Smooth muscle cell (in vitro differentiated cells): ENCODE measurements around the gene PPP1R18. TPM values are rescaled to one million over a fixed set of nuclear protein-coding genes. Genes with fewer than 3 reads are reported as not detected.
A peak's percentile ranks its signal among the peaks of the same experiment; 100 is the strongest.

ENCODE experiments used
- DNase-seq: peaks from one replicate; lab custom pipeline; 2025; ENCODE audit not compliant: unreplicated experiment; lab: John Stamatoyannopoulos, UW
- H2AFZ ChIP-seq: fragments of 200-600 bp; sonication (generic); 2 replicates; pipeline ENCODE4 v1.6.0; 2016; ENCODE audit warnings: antibody characterized with exemption, low read depth, mild to moderate bottlenecking
- H3F3A ChIP-seq: fragments of 200-600 bp; sonication (generic); 2 replicates; pipeline ENCODE4 v1.6.0; 2017; ENCODE audit warnings: antibody characterized with exemption, low read depth
- H3K27ac ChIP-seq: fragments of 200-600 bp; sonication (generic); 2 replicates; pipeline ENCODE4 v1.5.1; 2016; ENCODE audit warnings: low read depth, mild to moderate bottlenecking
- H3K27me3 ChIP-seq: fragments of 200-600 bp; sonication (generic); 2 replicates; pipeline ENCODE4 v1.6.1; 2016; ENCODE audit warnings: low read depth, mild to moderate bottlenecking
- H3K36me3 ChIP-seq: fragments of 200-600 bp; sonication (generic); 2 replicates; pipeline ENCODE4 v1.5.1; 2016; ENCODE audit warnings: low read depth
- H3K4me1 ChIP-seq: fragments of 200-600 bp; sonication (generic); 2 replicates; pipeline ENCODE4 v1.5.1; 2016; ENCODE audit warnings: low read depth
- H3K4me2 ChIP-seq: fragments of 200-600 bp; sonication (generic); 2 replicates; pipeline ENCODE4 v1.6.0; 2016; ENCODE audit warnings: mild to moderate bottlenecking
- H3K4me3 ChIP-seq: fragments of 200-600 bp; sonication (generic); 2 replicates; pipeline ENCODE4 v1.5.1; 2016; ENCODE audit warnings: mild to moderate bottlenecking
- H3K79me2 ChIP-seq: fragments of 200-600 bp; sonication (generic); 2 replicates; pipeline ENCODE4 v1.6.0; 2016; ENCODE audit warnings: low read depth, mild to moderate bottlenecking
- H3K9ac ChIP-seq: fragments of 200-600 bp; sonication (generic); 2 replicates; pipeline ENCODE4 v1.6.0; 2016; ENCODE audit warnings: low read depth
- H3K9me3 ChIP-seq: fragments of 200-600 bp; sonication (generic); replicated peaks from 2 replicates; pipeline ENCODE4 v1.5.1; 2016; ENCODE audit warnings: low read depth
- H4K20me1 ChIP-seq: fragments of 200-600 bp; sonication (generic); 2 replicates; pipeline ENCODE4 v1.6.0; 2016; ENCODE audit warnings: low read depth
- WGBS: methylation state at CpG from one replicate; pipeline ENCODE4 v1.1.7; 2016; ENCODE audit warnings: low lambda C conversion rate; 5-methylcytosine and 5-hydroxymethylcytosine counted together
- polyA plus RNA-seq: library from polyadenylated mRNA; unstranded; fragments of >200 nt; fragmentation: Nextera tagmentation; extraction: Ambion mirVana; gene quantifications from 2 replicates; pipeline ENCODE4 v1.2.1, GENCODE V29; 2016
- total RNA-seq: library from RNA; depleted of rRNA; stranded (reverse); fragments of >200 nt; gene quantifications from 2 replicates; pipeline ENCODE4 v1.2.3, GENCODE V29; 2014
- TF ChIP-seq, protein P1 (sequence below): fragments of 200-600 bp; sonication (generic); IDR thresholded peaks from 2 replicates; pipeline ENCODE4 v1.5.1; 2017; ENCODE audit warnings: borderline replicate concordance, mild to moderate bottlenecking, antibody characterized with exemption; ENCODE audit not compliant: insufficient read depth, poor library complexity, severe bottlenecking

The PPP1R18 gene
- total and polyA plus RNA-seq, 2 experiments from 2014 or later = 41.6 to 55.3 TPM

DNA sequence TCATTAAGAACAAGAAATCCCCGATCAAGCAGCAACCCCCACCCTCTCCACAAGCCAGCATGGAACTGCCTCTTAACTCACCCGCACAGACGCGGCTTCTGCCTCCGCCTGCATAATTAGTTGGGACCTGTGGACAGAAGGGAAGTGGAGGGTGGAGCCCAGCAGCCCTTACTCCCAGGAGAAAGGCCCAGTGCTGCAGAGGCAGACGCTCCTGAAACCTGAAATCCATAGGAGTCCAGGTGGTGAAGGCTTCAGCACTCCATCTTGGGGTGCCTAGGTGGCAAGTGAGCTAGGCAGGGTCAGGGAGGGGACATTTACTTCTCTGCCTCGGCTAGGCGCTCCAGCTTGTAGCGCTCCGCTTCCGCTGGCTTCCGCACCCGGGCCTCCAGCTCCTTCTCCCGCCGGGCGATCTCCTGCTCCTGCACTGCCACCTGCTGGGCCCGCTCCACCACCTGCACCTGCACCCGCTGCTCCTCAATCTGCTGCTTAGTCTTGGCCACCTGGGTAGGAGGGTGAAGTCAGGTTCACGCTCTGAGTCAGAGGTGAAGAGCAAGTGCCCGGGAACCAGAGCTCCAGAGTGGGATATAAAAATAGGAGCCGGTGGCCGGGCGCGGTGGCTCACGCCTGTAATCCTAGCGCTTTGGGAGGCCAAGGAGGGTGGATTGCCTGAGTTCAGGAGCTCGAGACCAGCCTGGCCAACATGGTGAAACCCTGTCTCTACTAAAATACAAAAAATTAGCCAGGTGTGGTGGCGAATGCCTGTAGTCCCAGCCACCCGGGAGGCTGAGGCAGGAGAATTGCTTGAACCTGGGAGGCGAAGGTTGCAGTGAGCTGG is 44.4 kb upstream of the PPP1R18 start:
- peaks cover 60% of the 10 kb centered on the region for H3F3A ChIP-seq
- TF ChIP-seq, protein P1, sequence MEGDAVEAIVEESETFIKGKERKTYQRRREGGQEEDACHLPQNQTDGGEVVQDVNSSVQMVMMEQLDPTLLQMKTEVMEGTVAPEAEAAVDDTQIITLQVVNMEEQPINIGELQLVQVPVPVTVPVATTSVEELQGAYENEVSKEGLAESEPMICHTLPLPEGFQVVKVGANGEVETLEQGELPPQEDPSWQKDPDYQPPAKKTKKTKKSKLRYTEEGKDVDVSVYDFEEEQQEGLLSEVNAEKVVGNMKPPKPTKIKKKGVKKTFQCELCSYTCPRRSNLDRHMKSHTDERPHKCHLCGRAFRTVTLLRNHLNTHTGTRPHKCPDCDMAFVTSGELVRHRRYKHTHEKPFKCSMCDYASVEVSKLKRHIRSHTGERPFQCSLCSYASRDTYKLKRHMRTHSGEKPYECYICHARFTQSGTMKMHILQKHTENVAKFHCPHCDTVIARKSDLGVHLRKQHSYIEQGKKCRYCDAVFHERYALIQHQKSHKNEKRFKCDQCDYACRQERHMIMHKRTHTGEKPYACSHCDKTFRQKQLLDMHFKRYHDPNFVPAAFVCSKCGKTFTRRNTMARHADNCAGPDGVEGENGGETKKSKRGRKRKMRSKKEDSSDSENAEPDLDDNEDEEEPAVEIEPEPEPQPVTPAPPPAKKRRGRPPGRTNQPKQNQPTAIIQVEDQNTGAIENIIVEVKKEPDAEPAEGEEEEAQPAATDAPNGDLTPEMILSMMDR = peak; percentile 41
- H3K4me2 ChIP-seq = no peak overlapping the region
- H3K36me3 ChIP-seq = peaks cover 10% of the 10 kb centered on the region
- no peak overlapping the region for H3K27ac ChIP-seq
- no peak overlapping the region for H3K4me3 ChIP-seq
- 80% methylated on average over 30 of the region's 30 CpGs for WGBS
- H2AFZ ChIP-seq = no peak overlapping the region
- H3K4me1 ChIP-seq = no peaks in the 10 kb centered on the region
- H3K9ac ChIP-seq = no peak overlapping the region
- H3K79me2 ChIP-seq = peaks cover 12% of the 10 kb centered on the region
- no peaks in the 10 kb centered on the region for H3K27me3 ChIP-seq
- H3K9me3 ChIP-seq = no peaks in the 10 kb centered on the region
- DNase-seq = no peak
- H4K20me1 ChIP-seq = peaks cover 53% of the 10 kb centered on the region

DNA sequence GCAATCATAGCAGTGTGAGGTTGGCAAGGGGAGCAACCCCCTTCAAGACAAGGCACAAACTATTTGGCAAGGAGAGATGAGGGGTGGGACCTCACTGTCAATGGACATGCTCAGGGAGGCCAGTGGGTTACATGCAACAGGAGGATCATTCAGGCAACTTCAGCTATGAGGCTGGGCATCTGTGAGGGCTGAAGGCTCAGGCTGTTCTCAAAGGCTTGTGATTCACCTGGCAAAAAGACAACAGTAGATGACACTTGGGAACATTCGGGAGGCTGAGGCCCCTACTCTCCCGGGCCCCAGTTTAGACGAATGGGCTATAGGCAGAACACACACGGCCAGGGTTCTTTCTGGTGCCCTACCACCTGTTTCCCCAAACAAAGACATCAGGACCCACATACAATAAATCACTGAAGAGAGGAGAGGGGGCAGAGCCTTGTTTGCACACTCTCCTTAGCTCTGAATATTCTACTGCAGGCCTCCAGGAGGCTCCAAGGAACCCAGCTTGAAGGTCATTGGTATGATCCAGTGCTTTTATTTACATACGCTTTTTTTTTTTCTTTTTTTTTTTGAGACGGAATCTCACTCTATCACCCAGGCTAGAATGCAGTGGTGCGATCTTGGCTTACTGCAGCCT is 41.6 kb upstream of the PPP1R18 start:
- Histone ChIP-seq H3K36me3 (no peaks in the 10 kb centered on the region), H2AFZ (no peak overlapping the region), H3K4me3 (no peak overlapping the region), H3K4me1 (peaks cover 14% of the 10 kb centered on the region), H3F3A (peaks cover 71% of the 10 kb centered on the region), H3K9ac (no peak overlapping the region), H3K4me2 (no peak overlapping the region), H3K27ac (peak overlapping the region; percentile 59), H3K79me2 (peaks cover 22% of the 10 kb centered on the region), H3K9me3 (no peaks in the 10 kb centered on the region), H4K20me1 (peaks cover 70% of the 10 kb centered on the region), H3K27me3 (no peaks in the 10 kb centered on the region)
- WGBS = 80% methylated on average over 7 of the region's 7 CpGs
- TF ChIP-seq, protein P1 = peak; percentile 15
- no peak for DNase-seq

DNA sequence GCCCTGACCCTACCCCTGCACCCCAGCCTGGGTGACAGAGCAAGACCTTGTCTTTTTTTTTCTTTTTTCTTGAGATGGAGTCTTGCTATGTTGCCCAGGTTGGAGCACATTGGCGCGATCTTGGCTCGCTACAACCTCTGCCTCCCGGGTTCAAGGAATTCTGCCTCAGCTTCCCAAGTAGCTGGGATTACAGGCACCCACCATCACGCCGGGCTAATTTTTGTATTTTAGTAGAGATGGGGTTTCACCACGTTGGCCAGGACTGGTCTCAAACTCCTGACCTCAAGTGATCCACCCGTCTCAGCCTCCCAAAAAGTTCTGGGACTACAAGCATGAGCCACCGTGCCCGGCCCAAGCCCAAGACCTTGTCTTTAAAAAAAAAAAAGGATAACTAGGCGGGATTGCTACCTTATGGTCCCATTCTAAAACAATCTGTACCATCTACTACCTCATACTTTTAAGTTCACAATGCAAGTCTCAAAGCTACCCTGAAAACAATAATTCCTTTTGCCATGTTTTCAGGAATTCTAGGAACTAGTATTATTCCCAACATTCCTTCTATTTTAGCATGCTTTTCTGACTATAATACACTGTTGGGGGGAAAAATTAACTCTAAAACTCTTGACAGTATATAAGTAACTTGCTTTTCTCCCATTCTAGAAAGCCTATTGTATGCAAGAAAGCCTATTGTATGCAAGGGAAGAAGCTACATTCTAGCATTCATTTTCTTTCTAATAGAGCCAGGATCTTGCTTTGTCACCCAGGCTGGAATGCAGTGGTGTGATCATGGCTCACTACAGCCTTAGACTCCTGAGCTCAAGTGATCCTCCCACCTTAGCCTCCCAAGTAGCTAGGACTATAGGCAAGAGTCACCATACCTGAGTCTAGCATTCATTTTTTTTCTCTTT is 40.3 kb upstream of the PPP1R18 start:
- Histone ChIP-seq H3K79me2 (peaks cover 30% of the 10 kb centered on the region), H3K9ac (no peak overlapping the region), H3K27me3 (no peaks in the 10 kb centered on the region), H3K4me2 (no peak overlapping the region), H3F3A (peaks cover 74% of the 10 kb centered on the region), H4K20me1 (peaks cover 73% of the 10 kb centered on the region), H3K36me3 (no peaks in the 10 kb centered on the region), H3K9me3 (no peaks in the 10 kb centered on the region), H2AFZ (no peak overlapping the region), H3K4me3 (no peak overlapping the region), H3K4me1 (peaks cover 18% of the 10 kb centered on the region), H3K27ac (peak overlapping the region; percentile 59)
- no peak for DNase-seq
- WGBS = 96% methylated on average over 11 of the region's 11 CpGs
- TF ChIP-seq, protein P1 = no peak
